ENCODE results near the gene ALPK1.
"Not testable (repeated sequence)": the region's sequence is repeated elsewhere in the genome, so short reads cannot be mapped to it uniquely, and the experiment has no call there.

Gene ALPK1

DNA sequence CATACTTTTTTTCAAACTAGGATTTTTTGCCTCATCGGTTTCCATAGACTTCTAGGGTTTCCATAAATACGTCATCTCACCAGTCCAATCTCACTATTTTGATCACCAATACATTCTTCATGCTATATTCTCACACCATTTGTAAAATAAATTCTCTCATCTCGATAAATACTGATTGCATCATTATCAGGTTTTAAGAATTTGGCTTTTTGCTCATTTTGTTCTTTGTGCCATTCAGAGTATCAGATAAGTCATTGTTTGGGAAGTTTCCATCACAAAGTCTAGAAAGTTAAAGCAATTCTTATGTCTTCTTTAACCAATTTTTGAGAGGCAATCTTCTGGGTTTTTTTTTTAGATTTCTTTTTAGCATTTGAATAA, 81.1 kb downstream of the ALPK1 start:
- no peak for DNase-seq (ENCODE audit: low read depth in 2 of 2)

DNA sequence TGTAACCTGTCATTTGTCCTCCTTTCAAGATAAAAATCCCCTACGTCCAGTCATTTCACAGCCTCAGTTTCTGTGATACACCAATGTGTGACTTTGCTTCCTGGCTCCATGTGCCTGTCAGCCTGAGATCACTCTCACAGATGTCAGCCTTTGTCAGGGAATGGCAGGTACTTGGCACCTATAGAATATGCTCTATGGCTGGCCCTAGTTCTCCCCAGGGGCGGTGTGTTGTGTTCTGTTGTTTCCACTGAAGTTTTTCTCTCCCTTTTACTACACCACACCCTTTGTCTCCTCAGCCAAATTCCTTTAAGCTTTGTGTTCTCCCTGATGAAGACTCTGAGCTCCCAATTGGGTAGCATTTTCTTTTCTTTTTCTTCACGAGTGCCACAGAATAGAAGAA, 81.7 kb downstream of the ALPK1 start:
- DNase-seq (ENCODE audit: low read depth in 2 of 2): no peak

DNA sequence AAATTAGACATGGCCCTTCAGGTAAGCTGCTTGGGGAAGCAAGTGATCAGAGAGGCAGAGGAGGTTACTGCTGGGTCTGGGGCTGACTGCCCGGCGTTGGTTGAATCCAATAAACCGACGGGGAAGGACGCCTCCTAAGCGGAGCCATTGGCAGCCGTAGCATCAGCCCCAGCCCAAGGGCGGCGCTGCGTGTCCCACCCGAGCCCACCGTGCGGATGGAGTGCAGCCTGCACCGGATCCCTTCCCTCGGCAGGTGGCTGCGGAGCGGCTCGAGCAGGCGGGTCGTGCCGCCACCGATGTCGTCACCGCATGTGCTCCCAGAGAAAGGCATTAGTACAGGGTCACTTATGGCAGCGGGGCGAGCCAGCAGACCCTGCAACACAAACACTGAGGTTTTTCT, 82.1 kb downstream of the ALPK1 start:
- no peak for DNase-seq (ENCODE audit: low read depth in 2 of 2)

DNA sequence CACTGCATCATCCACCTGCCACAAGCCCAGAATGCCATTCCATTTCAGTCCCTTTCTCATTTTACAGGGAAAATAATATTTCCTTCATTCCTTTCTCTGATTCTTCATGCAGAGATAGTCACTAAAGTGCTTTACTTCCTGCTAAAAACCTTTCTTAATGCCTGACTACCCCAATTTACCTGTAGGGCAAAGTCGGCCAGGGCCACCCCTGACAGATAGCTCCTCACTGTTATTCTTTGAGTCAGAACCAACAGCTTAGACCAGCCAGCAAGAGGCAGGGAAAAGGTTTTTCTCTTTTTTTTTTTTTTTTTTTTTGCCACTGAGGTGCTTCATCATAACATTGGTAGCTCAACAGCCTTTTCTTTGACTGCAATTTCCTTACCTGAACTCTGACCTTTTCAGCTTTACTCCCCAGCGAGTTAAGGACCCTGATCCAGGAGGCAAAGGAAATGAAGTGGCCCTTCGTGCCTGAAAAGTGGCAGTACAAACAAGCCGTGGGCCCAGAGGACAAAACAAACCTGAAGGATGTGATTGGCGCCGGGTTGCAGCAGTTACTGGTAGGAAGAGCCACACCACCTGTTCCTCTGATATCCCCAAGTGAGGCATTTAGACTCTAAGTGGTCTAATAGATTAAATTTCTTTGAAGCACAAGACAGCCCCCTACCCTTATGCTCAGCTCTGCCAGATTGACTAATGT, 85.0 kb downstream of the ALPK1 start:
- no peak for DNase-seq (ENCODE audit: low read depth in 2 of 2)

DNA sequence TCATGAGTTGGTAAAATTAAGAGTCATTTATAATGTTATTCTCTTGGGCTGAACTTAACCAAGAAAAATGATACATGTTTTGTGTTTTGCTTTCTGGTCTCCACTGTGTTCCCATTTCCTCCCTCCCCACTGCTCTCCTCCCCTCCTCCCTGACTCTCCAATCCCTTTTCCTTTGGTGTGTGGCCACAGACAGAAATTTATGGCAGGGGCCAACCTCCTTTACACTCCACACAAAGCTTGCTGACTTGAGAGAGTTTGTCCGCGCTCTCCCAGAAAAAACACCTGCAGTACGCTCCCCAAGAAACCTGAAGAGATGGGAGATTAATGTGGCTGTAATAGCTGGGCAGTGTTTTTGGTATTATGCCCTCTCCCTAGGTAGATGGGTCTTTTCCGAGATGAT, 88.9 kb downstream of the ALPK1 start:
- DNase-seq (ENCODE audit: low read depth in 2 of 2): no peak

DNA sequence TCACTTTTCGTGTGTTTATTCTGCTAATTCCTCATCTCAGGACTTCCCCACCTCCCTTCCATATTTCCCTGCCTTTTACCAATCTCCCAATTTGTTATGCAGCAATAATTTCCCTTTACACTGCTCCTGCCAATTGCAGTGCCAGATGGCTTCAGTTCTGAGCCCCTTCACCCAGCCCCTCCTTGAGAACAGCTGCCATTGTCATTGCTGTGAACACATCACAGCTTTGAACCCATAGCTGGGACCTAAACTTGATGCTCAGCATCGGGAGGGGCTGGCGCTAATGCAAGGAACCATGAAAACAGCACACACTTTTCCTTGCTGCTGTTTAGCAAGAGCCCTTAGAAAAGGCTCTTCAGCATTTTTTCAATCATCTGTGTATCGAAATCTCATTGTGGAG, 104.9 kb downstream of the ALPK1 start:
- DNase-seq (ENCODE audit: low read depth in 2 of 2): no peak

DNA sequence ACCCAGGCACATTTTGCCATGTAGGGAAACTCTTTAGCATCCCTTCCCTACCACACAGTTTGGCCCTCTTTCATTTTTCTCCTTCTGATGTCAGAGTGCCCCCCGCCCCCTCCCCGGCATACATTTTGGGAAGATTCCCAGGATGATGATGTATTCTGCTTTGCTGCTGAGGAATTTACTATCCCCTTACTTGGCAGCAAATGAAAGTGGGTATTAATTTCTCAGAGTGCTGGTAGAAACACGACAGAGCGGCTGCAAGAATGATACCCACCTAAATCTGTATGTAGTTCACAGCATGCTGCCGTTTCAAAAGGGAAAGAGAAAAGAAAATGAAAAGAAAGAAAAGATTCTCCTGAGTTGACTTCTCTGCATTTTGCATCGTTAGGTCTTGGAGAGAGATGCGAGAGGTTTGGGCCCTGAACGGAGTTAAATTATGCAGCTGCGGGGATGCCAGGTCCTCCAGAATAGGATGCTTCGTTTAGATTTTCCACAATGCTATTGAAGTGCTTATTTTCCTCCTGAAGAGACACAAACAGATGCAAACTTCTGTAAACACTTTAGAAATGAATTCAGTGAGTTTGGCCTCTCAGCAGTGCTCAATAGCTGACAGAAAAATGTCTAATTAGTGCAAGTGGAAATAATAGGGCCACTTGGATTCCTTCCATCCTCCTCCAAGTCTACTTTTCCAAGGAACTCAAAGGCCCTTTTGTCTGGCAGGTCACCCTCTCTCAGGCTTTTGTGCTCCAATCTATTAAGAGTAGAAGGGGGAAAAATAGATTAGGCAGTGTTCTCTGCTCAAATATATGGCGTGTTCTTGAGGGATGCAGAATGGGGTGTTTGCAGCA, 106.2 kb downstream of the ALPK1 start:
- DNase-seq (ENCODE audit: low read depth in 2 of 2): no peak

DNA sequence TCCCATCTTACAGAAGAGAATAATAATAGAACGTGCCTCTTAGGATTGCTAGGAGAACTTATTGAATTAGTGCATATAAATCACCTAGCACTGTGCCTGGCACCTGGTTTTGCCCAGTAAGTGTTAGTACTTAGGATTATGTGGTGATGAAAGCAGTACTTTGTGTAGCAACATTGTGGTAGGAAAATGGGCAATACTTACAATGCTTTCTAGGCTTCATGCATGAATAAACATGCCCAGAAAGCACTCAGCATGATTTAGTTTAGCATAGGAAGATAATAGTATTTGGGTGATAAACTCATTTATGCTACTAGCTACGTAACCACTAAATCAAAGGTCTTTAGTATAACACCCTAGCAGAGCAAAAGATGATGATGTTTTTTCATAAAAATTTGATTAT, 113.2 kb downstream of the ALPK1 start:
- DNase-seq (ENCODE audit: low read depth in 2 of 2): no peak

DNA sequence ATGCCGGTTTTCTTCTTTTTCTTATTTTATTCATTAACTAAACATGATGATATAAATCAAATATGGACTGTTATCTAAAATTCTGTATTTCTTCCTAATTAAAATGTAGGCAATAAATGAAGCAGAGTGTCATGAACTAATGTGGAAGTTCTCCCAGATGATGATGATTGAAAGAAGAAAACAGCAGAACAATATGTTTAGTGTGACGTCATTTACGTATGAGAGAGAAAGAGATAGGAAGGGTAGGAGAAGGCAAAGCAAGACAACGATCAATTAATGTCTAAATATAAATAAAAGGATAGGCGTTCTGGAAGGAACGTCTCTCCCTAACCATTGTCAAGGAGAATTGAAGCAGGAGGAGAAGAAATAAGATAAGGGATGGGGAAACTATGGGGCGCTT, 113.6 kb downstream of the ALPK1 start:
- DNase-seq (ENCODE audit: low read depth in 2 of 2): no peak

DNA sequence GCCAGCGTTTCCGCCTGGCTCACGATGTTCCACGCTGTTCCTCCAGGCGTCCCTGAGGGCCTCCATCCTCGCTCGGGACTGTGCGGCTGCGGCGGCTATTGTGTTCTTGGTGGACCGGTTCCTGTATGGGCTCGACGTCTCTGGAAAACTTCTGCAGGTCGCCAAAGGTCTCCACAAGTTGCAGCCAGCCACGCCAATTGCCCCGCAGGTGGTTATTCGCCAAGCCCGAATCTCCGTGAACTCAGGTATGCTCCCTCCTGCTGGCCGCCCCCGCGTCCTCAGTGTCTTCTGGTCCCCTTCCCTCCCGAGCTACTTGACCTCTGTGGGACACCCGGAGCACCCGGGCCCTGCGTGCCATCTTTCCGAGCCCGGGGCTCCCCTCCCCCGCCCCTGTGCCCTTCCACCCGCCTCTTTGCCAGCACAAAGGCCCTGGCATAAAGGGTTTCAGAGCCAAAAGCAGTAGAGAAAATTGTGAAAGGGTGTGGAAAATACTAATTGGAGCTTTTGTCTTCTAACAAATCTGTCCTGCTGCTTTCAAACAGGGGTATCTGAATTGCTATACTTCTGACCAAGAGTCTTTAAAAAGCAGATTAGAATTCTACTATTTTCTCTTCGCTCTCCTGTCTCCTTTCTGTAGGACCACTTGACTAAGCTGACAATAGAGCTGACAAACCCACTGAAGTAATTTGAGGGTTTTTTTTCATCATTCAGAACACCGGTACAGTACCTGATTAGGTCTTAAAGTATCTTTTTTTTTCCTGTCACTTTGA, 114.8 kb downstream of the ALPK1 start:
- no peak for DNase-seq (ENCODE audit: low read depth in 2 of 2)

DNA sequence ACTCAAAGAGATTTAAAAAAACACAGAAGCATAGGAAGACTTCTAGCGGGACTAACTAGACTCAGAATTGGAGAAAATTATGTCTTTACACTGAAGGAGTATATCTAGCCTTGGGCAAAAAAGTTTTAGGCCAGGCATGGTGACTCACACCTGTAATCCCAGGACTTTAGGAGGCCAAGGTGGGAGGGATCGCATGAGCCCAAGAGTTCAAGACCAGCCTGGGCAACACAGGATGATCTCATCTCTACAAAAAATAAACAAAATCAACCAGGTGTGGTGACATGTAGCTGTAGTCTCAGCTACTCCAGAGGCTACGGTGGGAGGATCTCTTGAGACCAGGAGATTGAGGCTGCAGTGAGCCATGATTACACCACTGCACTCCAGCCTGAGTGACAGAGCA, 119.3 kb downstream of the ALPK1 start:
- DNase-seq (ENCODE audit: low read depth in 2 of 2): no peak

DNA sequence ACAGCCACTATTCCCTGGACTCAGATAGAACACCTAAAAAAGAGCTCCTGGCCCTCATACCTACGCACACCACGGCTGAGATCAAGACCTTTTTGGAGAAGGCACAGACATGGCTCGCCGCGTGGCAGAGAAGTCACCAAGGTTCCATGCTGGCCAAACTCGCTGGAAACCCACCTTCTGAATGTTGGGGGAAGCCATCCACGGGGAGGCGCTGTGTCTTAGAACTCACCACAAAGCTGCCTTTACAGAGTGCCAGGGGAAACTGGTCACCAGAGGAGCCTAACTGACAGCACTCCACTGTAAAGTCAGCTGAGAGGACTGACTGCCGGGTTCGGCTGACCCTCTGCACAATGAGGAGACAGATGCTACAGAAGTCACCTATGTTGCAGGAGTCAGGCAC, 120.9 kb downstream of the ALPK1 start:
- no peak for DNase-seq (ENCODE audit: low read depth in 2 of 2)

DNA sequence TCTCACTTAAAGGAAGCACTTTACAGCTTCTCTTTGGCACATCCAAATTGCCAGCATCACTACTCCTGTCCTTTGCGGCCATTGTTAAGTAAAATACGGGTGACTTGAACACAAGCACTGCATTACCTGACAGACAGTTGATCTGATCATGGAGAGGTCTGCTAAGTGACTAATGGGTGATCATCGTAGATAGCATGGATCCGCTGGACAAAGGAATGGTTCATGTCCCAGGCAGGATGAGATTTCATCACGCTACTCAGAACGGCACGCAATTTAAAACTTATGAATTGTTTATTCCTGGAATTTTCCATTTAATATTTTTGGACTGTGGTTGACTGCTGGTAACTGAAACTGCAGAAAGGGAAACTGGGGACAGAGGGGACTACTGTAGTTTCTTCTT, 124.7 kb downstream of the ALPK1 start:
- no peak for DNase-seq (ENCODE audit: low read depth in 2 of 2)

DNA sequence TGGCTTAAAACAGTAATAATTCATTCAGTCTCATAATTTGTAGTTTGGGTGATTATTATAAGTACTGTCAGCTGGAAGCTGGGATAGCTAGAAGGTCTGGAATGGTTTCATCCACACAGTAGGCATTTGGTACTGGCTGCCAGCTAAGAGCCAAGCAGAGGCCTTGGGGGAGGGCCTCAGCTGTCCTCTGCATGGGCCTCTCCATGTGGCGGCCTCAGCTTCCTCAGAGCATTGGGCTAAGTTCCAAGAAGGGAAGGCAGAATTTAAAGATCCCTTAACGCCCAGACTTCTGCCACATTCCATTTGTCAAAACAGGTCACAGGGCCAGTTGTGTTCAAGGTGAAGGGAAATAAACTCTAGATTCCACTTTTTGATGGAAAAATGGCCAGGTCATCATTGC, 125.5 kb downstream of the ALPK1 start:
- no peak for DNase-seq (ENCODE audit: low read depth in 2 of 2)

DNA sequence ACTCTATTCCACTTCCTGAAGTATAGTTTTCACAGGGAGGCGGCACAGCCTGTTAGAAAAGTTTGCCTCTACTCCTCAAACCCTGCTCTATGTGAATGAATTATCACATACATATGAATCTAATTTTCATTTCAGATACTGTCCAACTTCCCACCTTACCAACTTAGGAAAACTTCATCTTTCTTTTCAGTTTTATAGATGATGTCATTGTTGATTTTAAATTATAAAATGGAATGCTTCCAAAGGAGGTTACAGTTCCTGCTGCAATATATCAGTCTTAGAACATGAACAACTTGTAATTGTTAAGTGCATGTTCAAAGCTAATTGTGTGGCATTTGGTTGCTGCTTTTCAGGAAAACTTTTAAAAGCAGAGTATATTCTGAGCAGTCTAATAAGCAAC, 126.4 kb downstream of the ALPK1 start:
- DNase-seq (ENCODE audit: low read depth in 2 of 2): no peak

DNA sequence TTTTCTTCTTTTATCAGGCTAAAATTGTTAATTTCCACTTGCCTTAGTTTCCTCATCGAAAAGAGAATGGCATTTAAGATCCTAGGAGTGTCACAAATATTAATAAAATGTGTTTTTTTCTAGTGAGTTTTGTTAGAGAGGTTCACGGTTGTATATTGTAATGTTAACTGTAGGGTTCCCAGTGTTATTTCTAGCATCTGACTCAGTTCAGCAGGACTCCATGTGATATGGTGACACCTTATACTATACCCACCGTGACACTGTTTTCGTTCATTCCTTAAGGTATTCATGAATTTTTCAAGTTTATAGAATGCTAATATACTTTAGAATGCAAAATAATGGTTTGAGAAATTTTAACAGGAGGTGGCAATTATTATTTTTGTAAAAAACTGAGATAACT, 128.7 kb downstream of the ALPK1 start:
- no peak for DNase-seq (ENCODE audit: low read depth in 2 of 2)

DNA sequence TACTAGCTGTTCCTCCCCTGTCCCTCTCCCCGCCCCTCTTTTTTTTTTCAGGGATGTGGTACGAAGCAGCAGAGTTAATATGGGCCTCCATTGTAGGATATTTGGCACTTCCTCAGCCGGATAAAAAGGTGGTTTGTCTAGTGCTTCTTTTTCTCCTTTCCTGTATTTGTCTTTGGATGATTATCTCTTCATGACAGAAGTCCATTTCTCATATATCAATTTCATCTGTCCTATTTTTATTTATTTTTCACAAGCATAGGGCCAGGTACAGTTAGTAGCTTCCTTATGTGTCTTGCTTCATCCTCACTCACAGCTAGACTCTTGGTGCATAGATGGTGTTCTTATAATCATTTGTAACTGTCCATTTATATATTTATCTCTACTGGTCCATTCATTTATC, 129.2 kb downstream of the ALPK1 start:
- DNase-seq (ENCODE audit: low read depth in 2 of 2): no peak

DNA sequence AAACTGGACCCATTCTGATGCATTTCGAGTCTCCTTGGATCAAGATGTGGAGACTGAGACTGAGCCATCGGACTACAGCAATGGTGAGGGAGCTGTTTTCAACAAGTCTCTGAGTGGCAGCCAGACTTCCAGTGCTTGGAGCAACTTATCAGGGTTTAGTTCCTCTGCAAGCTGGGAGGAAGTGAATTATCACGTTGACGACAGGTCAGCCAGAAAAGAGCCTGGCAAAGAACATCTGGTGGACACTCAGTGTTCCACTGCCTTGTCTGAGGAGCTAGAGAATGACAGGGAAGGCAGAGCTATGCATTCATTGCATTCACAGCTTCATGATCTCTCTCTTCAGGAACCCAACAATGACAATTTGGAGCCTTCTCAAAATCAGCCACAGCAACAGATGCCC, 134.0 kb downstream of the ALPK1 start:
- DNase-seq (ENCODE audit: low read depth in 2 of 2): no peak

DNA sequence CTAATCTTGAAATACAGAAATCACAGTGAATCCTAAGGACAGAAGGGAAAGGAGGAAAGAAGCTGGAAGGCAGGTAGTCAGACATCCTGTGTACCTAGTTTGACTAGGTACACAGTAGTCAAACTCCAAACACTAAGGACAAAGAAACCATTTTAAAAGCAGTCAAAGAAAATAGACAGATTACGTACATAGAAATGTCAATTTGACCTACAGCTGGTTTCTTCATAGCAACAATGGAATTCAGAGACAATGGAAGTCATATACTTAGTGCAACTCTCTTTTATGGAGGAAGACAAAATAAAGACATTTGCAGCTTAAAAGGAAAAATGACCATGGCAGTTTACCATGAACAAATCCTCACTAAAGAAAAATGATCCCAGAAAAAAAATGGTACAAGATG, 139.8 kb downstream of the ALPK1 start:
- DNase-seq (ENCODE audit: low read depth in 2 of 2): no peak

DNA sequence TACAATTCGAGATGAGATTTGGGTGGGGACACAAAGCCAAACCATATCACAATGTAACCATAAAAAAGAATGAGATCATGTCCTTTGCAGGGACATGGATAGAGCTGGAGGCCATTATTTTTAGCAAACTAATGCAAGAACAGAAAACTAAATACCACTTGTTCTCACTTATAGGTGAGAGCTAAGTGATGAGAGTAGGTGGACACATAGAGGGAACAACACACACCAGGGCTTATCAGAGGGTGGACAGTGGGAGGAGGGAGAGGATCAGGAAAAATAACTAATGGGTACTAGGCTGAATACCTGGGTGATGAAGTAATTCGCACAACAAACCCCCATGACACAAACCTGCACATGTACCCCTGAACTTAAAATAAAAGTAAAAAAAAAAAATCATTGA, 145.1 kb downstream of the ALPK1 start:
- DNase-seq (ENCODE audit: low read depth in 2 of 2): not testable (repeated sequence)

DNA sequence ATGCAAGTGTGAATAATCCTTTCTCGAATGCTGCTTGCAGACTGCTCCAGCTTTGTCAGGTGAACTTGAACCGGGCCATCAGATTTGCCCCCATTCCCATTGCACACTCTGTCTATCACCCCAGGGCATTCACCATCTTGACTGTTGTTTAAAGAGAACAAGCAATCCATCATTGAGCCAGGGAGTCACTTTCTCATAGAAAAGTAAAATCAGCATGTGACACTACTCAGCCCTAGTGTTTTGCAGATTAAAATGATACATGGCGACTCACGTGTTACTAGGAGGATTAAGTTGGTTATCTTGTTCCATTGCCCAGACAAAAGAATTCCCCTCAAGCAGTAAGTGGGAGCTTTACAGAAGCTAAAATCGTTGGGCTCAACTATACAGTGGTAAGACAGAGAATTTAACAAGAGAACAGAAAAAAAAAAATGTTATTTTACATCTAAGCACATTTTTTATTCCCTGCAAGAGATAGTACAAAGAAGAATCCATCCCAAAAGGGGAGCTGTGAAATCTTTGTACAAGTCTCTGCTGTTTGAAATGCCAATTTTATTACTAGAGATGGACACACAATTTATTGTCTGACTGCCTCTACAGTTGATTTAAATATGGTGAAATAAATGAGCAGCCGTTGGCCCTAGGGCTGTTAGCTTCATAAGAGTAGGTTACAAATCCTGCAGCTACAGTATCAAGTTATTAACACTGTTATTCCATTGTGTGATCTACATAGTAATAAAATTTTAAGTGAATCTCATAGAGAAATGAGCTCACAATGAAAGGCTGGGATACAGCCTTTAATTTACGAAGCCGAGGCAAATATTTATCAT, 151.3 kb downstream of the ALPK1 start:
- DNase-seq (ENCODE audit: low read depth in 2 of 2): no peak

DNA sequence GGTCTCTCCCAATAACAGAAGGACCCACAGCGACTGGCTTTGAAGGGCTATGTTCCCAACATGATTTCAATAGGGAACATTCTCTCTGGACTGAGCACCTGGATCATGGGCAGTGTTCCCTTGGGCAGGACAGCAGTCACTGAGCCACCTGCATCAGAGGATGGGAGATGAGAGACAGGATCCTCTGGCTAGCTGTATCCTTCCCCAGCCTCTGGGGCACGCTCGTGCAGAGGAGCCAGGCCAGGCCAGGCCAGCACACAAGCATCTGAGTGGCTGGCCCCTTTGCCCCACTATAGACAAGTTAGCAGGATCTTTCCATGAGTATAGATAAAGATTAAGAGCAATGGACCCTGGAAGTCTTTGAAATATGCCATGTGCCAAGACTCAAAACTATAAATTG, 152.5 kb downstream of the ALPK1 start:
- no peak for DNase-seq (ENCODE audit: low read depth in 2 of 2)
